Measurements from ENCODE around the gene FAM229A. TPM values are rescaled to one million over a fixed set of nuclear protein-coding genes. Genes with fewer than 3 reads are reported as not detected.
"Not testable (repeated sequence)": the region's sequence is repeated elsewhere in the genome, so short reads cannot be mapped to it uniquely, and the experiment has no call there.

FAM229A gene
- total RNA-seq, 1 experiment from 2014 or later, result 4.2 TPM

DNA sequence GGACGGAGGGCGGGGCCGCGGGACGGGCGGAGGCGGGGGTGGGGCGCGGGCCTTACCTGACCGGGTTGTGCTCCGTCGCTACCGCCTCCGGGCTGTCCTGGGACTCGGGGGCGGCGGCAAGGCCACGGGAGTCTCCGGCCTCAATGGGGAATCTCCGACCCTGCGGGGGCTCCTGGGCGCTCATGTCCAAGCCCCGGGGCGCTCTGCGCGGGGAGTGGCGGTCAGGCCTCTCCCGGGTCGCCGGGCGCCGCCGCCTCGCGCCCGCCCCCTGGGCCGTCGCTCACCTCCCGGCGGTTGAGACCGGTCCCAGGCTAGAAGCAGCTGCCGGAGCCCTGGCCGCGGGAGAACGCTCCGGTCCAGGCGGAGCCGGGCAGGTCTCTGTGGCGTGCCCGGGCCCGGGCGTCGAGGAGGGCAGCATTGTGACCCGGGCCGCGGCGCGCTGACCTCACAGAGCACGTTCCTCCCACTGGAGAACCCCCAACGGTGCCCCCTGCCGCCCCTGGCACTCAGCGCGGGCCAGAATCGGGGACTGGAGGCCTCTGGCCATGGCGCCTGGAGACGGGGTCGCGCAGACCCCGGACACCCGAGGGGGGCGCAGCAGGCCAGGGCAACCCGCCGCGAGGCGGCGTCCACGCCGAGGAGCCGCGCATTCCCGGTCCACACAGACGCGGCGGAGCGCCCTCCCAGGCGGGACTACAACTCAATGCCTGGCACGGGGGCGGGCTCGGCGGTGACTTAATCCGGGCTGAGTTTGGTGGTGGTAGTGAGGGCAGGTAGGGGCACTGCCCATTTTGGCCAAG is 411 bp downstream of the FAM229A start:
- Histone ChIP-seq H3K4me3 (no peak overlapping the region), H3K4me1 (no peaks in the 10 kb centered on the region; the same call in 1 of the 2 replicates), H3K27ac (no peak overlapping the region), H3K9me3 (replicated peaks) (no peaks in the 10 kb centered on the region), H3K27me3 (no peaks in the 10 kb centered on the region), H3K36me3 (peaks cover 12% of the 10 kb centered on the region)
- DNase-seq, result no peak

GRCh38 chr1:32361308-32361673 is 994 bp downstream of the FAM229A start:
- H3K36me3 ChIP-seq, result peaks cover 11% of the 10 kb centered on the region; the same call in 1 of the 2 replicates
- H3K27me3 ChIP-seq, result no peaks in the 10 kb centered on the region
- no peak overlapping the region for H3K27ac ChIP-seq
- DNase-seq, result no peak
- no peaks in the 10 kb centered on the region; the same call in 1 of the 2 replicates for H3K4me1 ChIP-seq
- no peaks in the 10 kb centered on the region for H3K9me3 ChIP-seq (replicated peaks)
- H3K4me3 ChIP-seq, result no peak overlapping the region

DNA sequence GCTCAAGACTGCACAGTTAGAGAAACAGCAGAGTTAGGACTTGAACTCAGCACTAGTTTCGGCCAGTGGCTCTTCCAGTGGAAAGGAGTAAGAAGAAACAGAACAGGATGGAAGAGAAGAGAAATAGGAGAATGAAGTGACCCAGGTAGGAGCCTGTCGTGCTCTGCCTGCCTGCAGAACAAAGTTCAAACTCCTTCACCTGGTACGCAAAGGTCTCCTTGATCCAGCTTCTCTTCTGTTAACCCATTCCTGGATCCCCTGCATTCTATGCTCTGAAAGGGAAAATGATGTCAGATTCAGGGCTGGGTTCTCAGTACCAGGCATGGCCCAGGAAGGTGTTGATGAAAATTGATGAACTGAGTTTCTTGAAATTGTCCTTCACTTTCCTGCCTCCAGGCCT is 3.9 kb downstream of the FAM229A start:
- Histone ChIP-seq H3K27ac (no peak overlapping the region), H3K4me1 (peaks cover 8% of the 10 kb centered on the region), H3K36me3 (peaks cover 3% of the 10 kb centered on the region; the same call in 1 of the 2 replicates), H3K4me3 (no peak overlapping the region), H3K9me3 (replicated peaks) (no peaks in the 10 kb centered on the region), H3K27me3 (no peaks in the 10 kb centered on the region)
- no peak for DNase-seq

- Histone ChIP-seq H3K27me3 (no peaks in the 10 kb centered on the region), H3K27ac (no peak overlapping the region), H3K9me3 (replicated peaks) (no peaks in the 10 kb centered on the region), H3K36me3 (peaks cover 3% of the 10 kb centered on the region; the same call in 1 of the 2 replicates), H3K4me1 (peaks cover 16% of the 10 kb centered on the region), H3K4me3 (no peak overlapping the region)
- DNase-seq, result peak in 1 of 2 experiments; percentile 54
These were observed 4.7 kb downstream of the FAM229A start for GRCh38 chr1:32357614-32358013.

DNA sequence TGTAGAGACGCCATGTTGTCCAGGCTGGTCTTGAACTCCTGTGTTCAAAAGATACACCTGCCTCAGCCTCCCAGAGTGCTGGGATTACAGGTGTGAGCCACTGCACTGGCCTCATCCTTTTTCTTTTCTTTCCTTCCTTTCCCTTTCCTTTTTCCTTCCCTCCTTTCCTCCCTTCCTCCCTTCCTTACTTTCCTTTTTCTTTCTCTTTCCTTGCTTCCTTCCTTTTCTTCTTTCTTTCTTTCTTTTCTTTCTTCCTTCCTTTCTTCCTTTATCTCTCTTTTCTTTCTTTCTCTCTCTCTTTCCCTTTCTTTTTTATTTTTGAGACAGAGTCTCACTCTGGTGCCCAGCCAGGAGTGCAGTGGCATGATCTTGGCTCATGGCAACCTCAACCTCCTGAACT is 5.8 kb downstream of the FAM229A start:
- no peaks in the 10 kb centered on the region; the same call in 1 of the 2 replicates for H3K36me3 ChIP-seq
- H3K9me3 ChIP-seq (replicated peaks), result no peaks in the 10 kb centered on the region
- H3K27ac ChIP-seq, result no peak overlapping the region
- no peak overlapping the region for H3K4me3 ChIP-seq
- peaks cover 20% of the 10 kb centered on the region for H3K4me1 ChIP-seq
- H3K27me3 ChIP-seq, result no peaks in the 10 kb centered on the region
- DNase-seq, result no peak

- DNase-seq; H3K27ac ChIP-seq; H3K36me3 ChIP-seq; H3K27me3 ChIP-seq; H3K9me3 ChIP-seq (replicated peaks); H3K4me3 ChIP-seq: not testable (repeated sequence)
- H3K4me1 ChIP-seq, result peaks cover 22% of the 10 kb centered on the region
These were observed 6.5 kb downstream of the FAM229A start for GRCh38 chr1:32355778-32356177.

DNA sequence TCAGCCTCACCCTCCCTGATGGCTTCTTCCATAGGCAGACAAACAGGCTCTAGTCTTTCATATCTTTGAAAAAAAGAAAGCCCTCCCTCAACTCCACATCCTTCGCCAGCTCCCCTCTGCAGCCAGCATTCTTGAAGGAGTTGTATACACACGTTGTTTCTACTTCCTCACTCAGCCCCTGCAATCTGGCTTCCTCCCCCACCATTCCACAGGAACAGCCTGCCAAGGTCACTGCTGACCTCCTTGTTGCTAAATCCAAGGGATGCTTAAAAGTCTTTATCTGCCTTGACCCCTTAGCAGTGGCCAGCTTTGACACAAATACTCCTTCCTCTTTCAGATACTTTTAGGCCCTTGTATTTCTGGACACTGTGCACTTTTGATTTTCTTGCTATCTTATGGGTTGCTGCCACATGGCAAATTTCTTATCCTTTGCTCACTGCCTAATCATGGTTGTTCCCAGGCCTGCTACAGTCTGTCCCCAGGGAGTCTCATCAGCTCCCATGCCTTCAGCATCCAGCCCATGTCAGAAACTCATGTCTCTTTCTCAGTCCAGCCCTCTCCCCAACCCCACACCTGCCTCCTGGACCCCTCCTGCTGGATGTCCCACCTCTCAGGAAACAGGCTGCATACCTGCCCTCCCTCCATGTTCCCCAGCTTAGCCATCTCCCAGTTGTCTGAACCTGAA is 8.3 kb downstream of the FAM229A start:
- Histone ChIP-seq H3K27ac (peak overlapping the region; percentile 41; the same call in 1 of the 2 replicates), H3K36me3 (no peaks in the 10 kb centered on the region), H3K27me3 (no peaks in the 10 kb centered on the region), H3K9me3 (replicated peaks) (no peaks in the 10 kb centered on the region), H3K4me1 (peaks cover 23% of the 10 kb centered on the region), H3K4me3 (no peak overlapping the region)
- DNase-seq, result no peak

- peak; percentile 40 to 57 for DNase-seq
- Histone ChIP-seq H3K27ac (peak overlapping the region; percentile 41), H3K9me3 (replicated peaks) (no peaks in the 10 kb centered on the region), H3K36me3 (no peaks in the 10 kb centered on the region), H3K4me3 (no peak overlapping the region), H3K27me3 (no peaks in the 10 kb centered on the region), H3K4me1 (peaks cover 23% of the 10 kb centered on the region)
These were observed 8.9 kb downstream of the FAM229A start for GRCh38 chr1:32353431-32353830.

GRCh38 chr1:32352831-32353383 is 9.4 kb downstream of the FAM229A start:
- H3K36me3 ChIP-seq, result no peaks in the 10 kb centered on the region
- no peaks in the 10 kb centered on the region for H3K9me3 ChIP-seq (replicated peaks)
- H3K27ac ChIP-seq, result peak overlapping the region; percentile 41
- no peak overlapping the region; the same call in 1 of the 2 replicates for H3K4me3 ChIP-seq
- peak in 1 of 2 experiments; percentile 45 for DNase-seq
- peaks cover 23% of the 10 kb centered on the region for H3K4me1 ChIP-seq
- no peaks in the 10 kb centered on the region for H3K27me3 ChIP-seq

DNA sequence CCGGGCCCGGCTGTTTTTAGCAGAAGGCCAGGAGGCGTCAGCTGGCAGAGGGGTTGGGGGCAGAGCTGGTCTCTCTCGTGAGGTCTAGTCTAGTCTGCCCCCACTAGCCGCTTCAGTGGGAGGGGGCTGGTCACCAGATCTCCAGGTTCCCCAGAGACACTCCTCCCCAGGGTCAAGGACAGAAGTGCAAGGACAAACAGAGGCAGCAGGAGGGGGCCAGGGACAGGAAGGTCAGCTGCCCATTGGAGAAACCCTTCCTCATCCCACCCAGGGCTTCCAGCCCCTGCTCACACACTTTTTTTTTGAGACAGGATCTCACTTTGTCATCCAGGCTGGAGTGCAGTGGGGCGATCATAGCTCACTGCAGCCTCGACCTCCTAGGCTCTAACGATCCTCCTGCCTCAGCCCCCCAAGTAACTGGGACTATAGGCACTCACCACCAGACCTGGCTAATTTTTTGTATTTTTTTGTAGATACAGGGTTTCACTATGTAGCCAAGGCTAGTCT is 10.0 kb downstream of the FAM229A start:
- Histone ChIP-seq H3K4me1 (peaks cover 23% of the 10 kb centered on the region), H3K27ac (peak overlapping the region; percentile 86), H3K4me3 (peak overlapping the region; percentile 92), H3K9me3 (replicated peaks) (no peaks in the 10 kb centered on the region), H3K36me3 (no peaks in the 10 kb centered on the region), H3K27me3 (no peaks in the 10 kb centered on the region)
- no peak for DNase-seq

- Histone ChIP-seq H3K9me3 (replicated peaks) (no peaks in the 10 kb centered on the region), H3K36me3 (no peaks in the 10 kb centered on the region), H3K4me1 (peaks cover 23% of the 10 kb centered on the region), H3K27me3 (no peaks in the 10 kb centered on the region), H3K4me3 (peak overlapping the region; percentile 92), H3K27ac (peak overlapping the region; percentile 86)
- peak; percentile 98 for DNase-seq
These were observed 10.7 kb downstream of the FAM229A start for GRCh38 chr1:32351399-32352238.

- Histone ChIP-seq H3K36me3 (no peaks in the 10 kb centered on the region), H3K27me3 (no peaks in the 10 kb centered on the region), H3K4me1 (peaks cover 23% of the 10 kb centered on the region), H3K4me3 (peak overlapping the region; percentile 92), H3K27ac (peak overlapping the region; percentile 86; the same call in 1 of the 2 replicates), H3K9me3 (replicated peaks) (no peaks in the 10 kb centered on the region)
- DNase-seq, result peak; percentile 85 to 89
These were observed 11.4 kb downstream of the FAM229A start for GRCh38 chr1:32350785-32351398.

DNA sequence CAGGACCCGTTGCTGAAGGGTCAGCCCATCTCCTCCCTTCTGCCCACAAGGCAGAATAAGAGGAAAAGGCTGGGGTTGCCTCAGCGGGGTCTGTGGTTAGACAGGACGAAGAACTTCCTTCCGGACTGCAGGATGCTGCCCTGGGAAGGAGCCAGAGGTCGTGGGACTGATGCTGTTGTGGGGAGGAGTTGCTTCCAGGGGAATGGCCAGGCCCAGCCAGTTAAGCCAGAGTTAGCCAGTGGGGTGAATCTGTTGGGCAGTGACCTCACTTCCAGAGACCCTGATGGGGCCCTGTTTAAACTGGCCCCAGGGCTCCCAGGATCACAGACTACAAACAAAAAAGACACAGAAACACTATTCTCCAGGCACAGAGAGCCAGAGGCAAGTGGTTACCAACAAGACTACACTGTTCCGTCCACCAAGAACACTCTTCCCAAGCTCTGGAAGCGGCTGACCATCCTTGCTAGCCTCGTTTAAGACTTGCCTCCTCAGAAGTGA is 13.0 kb downstream of the FAM229A start:
- Histone ChIP-seq H3K36me3 (no peaks in the 10 kb centered on the region), H3K27me3 (no peaks in the 10 kb centered on the region), H3K9me3 (replicated peaks) (no peaks in the 10 kb centered on the region), H3K27ac (no peak overlapping the region), H3K4me3 (no peak overlapping the region), H3K4me1 (peaks cover 23% of the 10 kb centered on the region)
- DNase-seq, result peak; percentile 48 to 59
